GM19023 (cell line): ENCODE measurements around the gene PCDHA5.

Experiments
- ATAC-seq: cut with Tn5 transposase; IDR thresholded peaks from one replicate; pipeline ENCODE4 v1.9.1; 2021; ENCODE audit warnings: mild to moderate bottlenecking, moderate library complexity; ENCODE audit not compliant: unreplicated experiment

The PCDHA5 gene

GRCh38 chr5:140857987-140858240, 36.5 kb downstream of the PCDHA5 start:
- no peak for ATAC-seq

GRCh38 chr5:140862441-140863295, 41.3 kb downstream of the PCDHA5 start:
- ATAC-seq, result no peak

GRCh38 chr5:140868721-140869554, 47.5 kb downstream of the PCDHA5 start, which contains the start of gene PCDHA11:
TSS of gene PCDHA11 (plus strand) at chr5:140868957. CDS start at chr5:140869104, 147 bp downstream.
- no peak for ATAC-seq

GRCh38 chr5:140869555-140869886, 48.1 kb downstream of the PCDHA5 start:
- ATAC-seq, result no peak

- no peak for ATAC-seq
These were observed 49.1 kb downstream of the PCDHA5 start for GRCh38 chr5:140870221-140871201.
